ENCODE measurements around the gene ZER1.

ZER1 gene

DNA sequence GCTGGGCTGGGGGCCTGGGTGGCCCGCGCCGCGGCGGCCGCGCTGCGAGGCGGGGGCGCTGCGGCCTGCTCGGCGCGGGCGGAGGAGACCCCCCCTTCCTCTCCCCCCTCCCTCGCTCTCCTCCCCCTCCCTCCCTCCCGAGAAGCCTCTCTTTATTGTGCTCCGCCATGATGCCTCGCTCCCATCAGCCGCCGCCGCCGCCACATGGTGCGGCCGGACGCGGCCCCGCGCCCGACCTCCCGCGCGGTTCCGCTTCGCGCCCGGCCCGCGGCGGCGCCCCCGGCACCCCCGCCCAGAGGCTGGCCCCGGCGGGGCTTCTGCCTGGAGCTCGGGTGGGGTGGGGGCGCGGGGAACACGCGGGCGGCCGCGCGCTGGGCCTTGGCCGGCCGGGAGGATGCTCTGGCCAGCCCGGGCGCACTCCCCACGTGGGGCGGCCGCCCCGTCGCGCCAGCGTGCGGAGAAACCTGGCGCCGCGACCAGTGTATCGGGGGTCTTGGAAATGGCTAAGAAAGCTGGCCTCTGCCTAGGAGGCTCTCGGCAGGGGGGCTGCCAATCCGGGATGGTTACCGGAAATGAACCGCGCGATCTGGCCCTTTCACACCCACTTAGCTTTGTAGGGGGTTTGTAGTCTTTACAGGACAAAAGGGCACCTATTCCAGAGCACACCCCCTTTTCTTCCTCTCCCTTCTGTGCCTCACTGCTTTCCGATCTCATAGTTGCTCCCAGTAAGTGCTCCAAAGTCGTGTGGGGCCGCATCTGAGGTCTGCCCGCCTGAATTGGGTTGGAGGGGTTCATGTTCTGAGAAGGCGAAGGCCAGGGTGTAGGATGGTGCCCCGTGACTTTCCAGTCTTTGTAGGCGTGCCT lies 81.7 kb downstream of the ZER1 start:
- DNase-seq (ENCODE audit: low read depth), result no peak

DNA sequence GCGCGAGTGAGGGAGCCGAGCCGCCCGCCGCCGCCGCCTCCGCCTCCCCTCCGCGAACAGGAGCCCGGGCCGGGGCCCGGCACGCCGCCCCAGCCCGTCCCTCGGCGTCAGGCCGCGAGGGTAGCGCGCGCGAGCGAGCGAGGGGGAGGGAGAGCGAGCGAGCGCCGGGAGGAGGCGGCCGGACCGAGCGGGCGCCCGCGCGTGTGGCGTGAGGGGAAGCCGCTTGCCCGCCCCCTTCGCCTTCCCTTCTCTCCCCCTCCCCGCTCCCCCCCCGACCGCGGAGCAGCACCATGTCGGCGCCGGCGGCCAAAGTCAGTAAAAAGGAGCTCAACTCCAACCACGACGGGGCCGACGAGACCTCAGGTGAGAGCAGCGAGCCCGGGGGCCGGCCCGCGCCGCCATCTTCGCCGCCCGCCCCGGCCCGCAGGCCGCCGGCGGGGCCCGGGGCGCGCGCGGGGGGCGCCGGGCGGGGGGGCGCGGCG lies 82.4 kb downstream of the ZER1 start:
- no peak for DNase-seq (ENCODE audit: low read depth)

DNA sequence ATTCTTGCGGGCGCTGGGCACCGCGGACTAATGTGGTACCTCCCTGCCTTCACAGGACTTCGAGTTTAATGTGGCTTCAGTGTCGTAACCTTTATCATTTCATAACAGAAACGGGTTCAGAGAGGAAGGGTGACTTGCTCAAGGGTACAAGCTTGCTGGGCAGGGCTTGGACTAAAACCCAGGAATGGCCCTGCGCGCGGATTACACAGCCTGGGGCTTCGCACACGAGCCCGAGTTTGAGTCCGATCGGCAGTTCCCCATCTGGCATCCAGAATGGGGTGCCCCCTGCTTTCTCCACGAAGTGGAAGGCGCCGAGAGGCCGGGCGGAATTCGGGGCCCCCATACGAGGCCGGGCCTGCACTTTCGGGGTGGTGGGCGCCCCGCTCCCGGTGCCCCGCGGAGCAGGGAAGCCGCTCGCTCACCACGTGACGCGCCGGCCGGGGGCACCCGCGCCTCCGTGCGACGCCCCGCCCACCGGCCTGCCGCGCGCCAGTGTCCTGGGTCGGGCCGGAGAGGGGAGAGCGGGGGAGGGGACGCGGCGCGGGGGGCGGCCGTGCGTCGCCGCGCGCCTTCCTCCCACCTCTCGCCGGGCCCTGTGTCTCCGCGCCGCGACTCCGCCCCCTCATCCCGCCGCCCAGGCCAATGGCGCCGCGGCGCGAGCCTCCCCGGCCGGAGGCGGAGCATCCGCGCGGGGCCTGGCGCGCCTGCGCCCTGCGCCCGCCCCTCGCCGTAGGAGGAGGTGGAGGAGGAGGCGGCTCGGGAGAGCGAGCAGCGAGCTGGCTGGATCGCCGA lies 83.0 kb downstream of the ZER1 start, which contains the start of gene SET:
TSS of gene SET (plus strand) at position 722 of the 792 bp plus-strand sequence. CDS start 361 bp downstream, outside the sequence.
- no peak for DNase-seq (ENCODE audit: low read depth)

DNA sequence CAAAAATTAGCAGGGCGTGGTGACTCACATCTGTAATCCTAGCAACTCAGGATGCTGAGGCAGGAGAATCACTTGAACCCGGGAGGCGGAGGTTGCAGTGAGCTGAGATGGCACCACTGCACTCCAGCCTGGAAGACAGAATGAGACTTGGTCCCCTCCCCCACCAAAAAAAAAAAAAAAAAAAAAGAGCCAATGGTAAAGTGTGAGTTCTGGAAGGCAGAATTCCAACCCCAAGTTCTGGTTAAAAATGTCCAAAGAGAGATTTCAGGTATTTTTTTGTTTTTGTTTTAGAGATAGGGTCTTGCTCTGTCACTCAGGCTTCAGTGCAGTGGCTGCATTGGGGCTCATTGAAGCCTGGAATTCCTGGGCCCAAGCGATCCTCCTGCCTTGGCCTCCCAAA lies 84.3 kb downstream of the ZER1 start:
- DNase-seq (ENCODE audit: low read depth), result no peak

DNA sequence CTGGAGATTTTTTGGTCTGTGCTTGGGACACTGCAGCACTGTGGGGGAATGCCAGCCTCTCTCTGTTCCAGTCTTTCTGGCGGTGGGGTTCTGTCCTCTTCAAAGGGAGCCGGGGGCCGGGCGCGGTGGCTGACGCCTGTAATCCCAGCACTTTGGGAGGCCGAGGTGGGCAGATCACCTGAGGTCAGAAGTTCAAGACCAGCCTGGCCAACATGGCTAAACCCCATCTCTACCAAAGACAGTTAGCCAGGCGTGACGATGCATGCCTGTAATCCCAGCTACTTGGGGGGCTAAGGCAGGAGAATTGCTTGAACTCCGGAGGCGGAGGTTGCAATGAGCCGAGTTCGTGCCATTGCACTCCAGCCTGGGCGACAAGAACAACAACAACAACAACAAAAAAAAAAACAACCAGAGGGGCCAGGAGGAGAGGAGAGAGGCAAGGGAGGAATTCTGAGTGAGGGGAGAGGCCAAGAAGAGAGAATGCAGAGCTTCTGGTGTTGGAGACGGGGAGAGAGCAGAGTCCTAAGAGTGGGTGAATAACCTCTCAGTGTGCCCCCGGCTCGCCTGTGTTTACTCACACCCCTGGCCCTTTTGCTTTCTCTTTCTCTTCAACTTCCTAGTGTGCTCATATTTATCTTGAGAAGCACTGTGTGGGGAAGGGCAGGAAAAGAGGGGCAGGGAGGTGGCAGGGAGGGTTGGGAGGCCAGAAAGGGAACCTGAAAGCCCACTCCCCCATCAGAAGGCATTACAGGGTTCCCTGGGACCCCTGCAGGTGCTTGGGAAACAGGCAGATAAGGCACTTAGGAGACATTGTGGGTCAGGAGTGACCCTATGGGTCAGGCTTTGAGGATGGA lies 85.9 kb downstream of the ZER1 start:
- no peak for DNase-seq (ENCODE audit: low read depth)

DNA sequence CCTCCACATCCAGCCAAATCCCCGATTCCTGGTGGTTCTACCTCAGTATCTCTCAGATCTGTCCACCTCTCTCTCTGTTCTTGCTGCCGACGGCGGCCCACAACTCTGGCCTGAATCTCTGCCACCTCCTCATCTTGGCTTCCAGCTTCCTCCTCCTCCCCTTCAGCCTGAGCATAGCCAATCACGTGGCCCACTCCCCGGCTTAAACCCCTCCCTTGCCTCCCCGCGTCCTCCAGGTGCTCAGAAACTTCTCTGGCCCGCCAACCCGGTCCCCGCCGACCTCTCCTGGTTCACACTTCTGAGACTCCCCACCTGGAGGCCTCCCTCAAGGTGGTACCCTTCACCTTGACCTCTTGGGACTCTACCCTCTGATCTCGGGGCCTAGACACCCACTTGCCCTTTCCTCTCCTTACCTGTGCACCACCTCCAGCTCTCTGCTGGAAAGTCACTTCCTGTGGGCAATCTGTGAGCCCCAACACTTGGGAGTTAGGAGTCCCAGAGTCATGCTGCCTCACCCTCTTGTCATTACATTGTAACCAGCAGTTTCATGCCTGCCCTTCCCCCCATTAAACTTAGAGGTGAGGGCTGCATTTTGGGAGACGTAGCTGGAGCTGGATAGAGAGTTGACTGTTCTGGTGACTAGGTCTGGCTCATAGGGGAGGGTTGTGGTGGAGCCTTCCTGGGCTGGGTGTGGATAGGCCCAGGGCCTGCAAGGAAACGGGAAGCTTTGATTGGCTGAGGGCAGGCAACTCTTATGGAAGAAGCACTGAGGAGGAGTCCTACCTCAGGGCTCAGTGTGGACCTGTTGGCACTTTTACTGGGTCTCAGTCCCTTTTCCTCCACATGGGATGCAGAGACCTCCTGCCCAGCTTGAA lies 87.2 kb downstream of the ZER1 start:
- peak; percentile 55 for DNase-seq (ENCODE audit: low read depth)

DNA sequence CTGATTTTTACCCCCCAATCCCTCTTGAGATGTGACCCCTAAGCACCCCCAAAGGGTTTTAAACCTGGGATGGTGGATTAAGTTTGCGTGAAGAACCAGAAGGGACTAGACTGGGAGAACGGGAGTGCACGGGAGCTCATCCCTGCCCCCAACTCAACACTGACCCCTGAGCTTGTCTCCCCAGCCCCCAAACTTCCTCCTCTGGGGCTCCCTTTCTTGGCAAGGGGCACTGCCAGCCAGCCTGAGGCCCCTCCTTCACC lies 87.7 kb downstream of the ZER1 start:
- no peak for DNase-seq (ENCODE audit: low read depth)

DNA sequence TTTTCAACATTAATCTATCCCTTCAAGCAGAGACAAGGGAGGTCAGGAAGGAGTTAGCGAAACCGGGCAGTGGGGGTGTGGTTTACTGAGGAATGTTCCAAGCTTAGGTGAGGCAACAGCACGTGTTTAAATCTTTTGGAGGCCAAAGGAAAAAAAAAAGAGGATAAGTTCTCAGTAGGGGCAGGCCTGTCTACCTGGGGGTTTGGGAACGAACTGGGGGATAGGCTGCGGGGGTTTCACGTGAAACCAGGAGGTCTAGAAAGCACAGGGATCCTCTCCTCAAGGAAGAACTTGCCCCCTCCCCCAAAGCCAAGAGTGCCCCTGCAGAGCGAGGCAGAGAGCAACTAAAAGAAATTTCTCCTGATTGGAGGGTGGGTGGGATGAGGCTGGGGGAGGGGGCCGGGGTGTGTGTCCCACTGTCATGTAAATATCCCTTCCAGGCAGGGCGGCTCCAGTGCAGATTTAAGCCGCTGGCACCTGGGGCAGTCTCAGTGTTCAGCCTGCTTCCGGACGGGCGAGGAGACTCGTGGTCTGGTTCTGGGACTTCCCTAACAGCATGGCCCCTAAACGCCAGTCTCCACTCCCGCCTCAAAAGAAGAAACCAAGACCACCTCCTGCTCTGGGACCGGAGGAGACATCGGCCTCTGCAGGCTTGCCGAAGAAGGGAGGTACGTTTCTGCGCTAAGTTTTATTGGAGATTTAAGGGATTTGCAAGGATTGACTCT lies 88.2 kb downstream of the ZER1 start:
- no peak for DNase-seq (ENCODE audit: low read depth)
